H1 (cell line): ENCODE data around the gene NTN4. TPM values are rescaled to one million over a fixed set of nuclear protein-coding genes. Genes with fewer than 3 reads are reported as not detected.

Source experiments
- CTCF ChIA-PET: fragments of 300-600 bp; sonication (Branson Sonifier 250); formaldehyde crosslinking; loops from one replicate; lab custom pipeline; 2021; ENCODE audit not compliant: partially characterized antibody; lab: Charles Lee
- POLR2A ChIA-PET: fragments of 300-600 bp; sonication (Branson Sonifier 250); formaldehyde crosslinking; loops from one replicate; lab custom pipeline; 2021; ENCODE audit warnings: inconsistent platforms; ENCODE audit not compliant: partially characterized antibody; lab: Charles Lee
- DNase-seq, 2 experiments: peaks; one replicate each; pipeline versions ENCODE4 v3.0.0 to v3.0.0-alpha.2; 2010 to 2022; ENCODE audit warnings: low spot score in 2 of 2, low read depth in 1 of 2, mixed read lengths in 1 of 2
- FAIRE-seq: peaks from 2 replicates; lab custom pipeline; 2011; peaks lifted over from hg19 to GRCh38; lab: Jason Lieb, UNC
- H2AFZ ChIP-seq: 2 replicates; pipeline ENCODE4 v1.8.1; 2012; ENCODE audit warnings: low read length, inconsistent platforms
- H2AK5ac ChIP-seq: 2 replicates; pipeline ENCODE4 v1.6.1; 2013; ENCODE audit warnings: low read depth, low read length
- H2BK120ac ChIP-seq: replicated peaks from 2 replicates; pipeline ENCODE3; 2013; ENCODE audit warnings: low read depth, low read length, inconsistent platforms
- H2BK12ac ChIP-seq: 2 replicates; pipeline ENCODE4 v1.6.1; 2013; ENCODE audit warnings: low read depth, low read length
- H2BK15ac ChIP-seq: 2 replicates; pipeline ENCODE4 v1.6.1; 2013; ENCODE audit warnings: low read length
- H2BK20ac ChIP-seq: 2 replicates; pipeline ENCODE4 v1.6.1; 2013; ENCODE audit warnings: low read length
- H2BK5ac ChIP-seq: 2 replicates; pipeline ENCODE4 v1.6.1; 2013; ENCODE audit warnings: low read depth, low read length
- H3K14ac ChIP-seq: 2 replicates; pipeline ENCODE4 v1.6.1; 2013; ENCODE audit warnings: inconsistent platforms; ENCODE audit not compliant: insufficient read length
- H3K18ac ChIP-seq: 2 replicates; pipeline ENCODE4 v1.6.1; 2013; ENCODE audit warnings: low read length; ENCODE audit errors: extremely low read depth
- H3K23ac ChIP-seq: 2 replicates; pipeline ENCODE4 v1.6.1; 2013; ENCODE audit warnings: inconsistent platforms; ENCODE audit not compliant: insufficient read length
- H3K23me2 ChIP-seq: 2 replicates; pipeline ENCODE4 v1.6.1; 2013; ENCODE audit warnings: low read depth, low read length
- H3K27ac ChIP-seq: 2 replicates; pipeline ENCODE4 v1.6.1; 2011; ENCODE audit warnings: low read depth, low read length, inconsistent platforms
- H3K27me3 ChIP-seq, 4 experiments: replicated peaks in 1 of 4; 1 replicate in 1 of 4; 2 replicates in 3 of 4; pipeline versions ENCODE4 v1.6.1 to v1.8.1; 2011 to 2013; ENCODE audit warnings: low read length in 3 of 4, mild to moderate bottlenecking in 3 of 4, inconsistent platforms in 2 of 4, mixed read lengths in 2 of 4, moderate library complexity in 1 of 4; ENCODE audit not compliant: control insufficient read depth in 3 of 4, insufficient read depth in 3 of 4; ENCODE audit errors: extremely low read depth in 1 of 4
- H3K36me3 ChIP-seq, 4 experiments: 2 replicates each; pipeline versions ENCODE4 v1.6.1 to v1.8.1; 2011 to 2013; ENCODE audit warnings: mild to moderate bottlenecking in 4 of 4, low read length in 3 of 4, moderate library complexity in 2 of 4, control low read depth in 1 of 4, inconsistent platforms in 1 of 4; ENCODE audit not compliant: insufficient read depth in 4 of 4, control insufficient read depth in 2 of 4
- H3K4ac ChIP-seq: replicated peaks from 2 replicates; pipeline ENCODE3; 2013; ENCODE audit warnings: low read length, low read depth, mixed read lengths, inconsistent platforms; ENCODE audit not compliant: insufficient read length
- H3K4me1 ChIP-seq, 4 experiments: replicated peaks in 1 of 4; 1 replicate in 1 of 4; 2 replicates in 3 of 4; pipeline versions ENCODE4 v1.6.1 to v1.8.1; 2011 to 2013; ENCODE audit warnings: low read length in 3 of 4, inconsistent platforms in 2 of 4, mixed read lengths in 1 of 4; ENCODE audit not compliant: insufficient read depth in 4 of 4, control insufficient read depth in 3 of 4
- H3K4me2 ChIP-seq, 2 experiments: 2 replicates each; pipeline versions ENCODE4 v1.6.1 to v1.8.1; 2011 to 2013; ENCODE audit warnings: low read depth in 2 of 2, low read length in 2 of 2, control low read depth in 1 of 2, inconsistent platforms in 1 of 2, mild to moderate bottlenecking in 1 of 2; ENCODE audit not compliant: insufficient read depth in 1 of 2
- H3K4me3 ChIP-seq, 4 experiments: fragments of 200-600, 300-600 bp in 1 of 4; sonication (generic), shearing (Covaris generic), sonication (Bioruptor Twin) in 1 of 4; 2 replicates each; pipeline versions ENCODE4 v1.5.1 to v1.8.1; 2011 to 2016; ENCODE audit warnings: low read length in 4 of 4, low read depth in 3 of 4, control low read depth in 2 of 4, inconsistent platforms in 2 of 4, mild to moderate bottlenecking in 2 of 4, mixed read lengths in 1 of 4, moderate library complexity in 1 of 4; ENCODE audit not compliant: insufficient read depth in 2 of 4; ENCODE audit errors: extremely low read depth in 1 of 4
- H3K56ac ChIP-seq: replicated peaks from 2 replicates; pipeline ENCODE3; 2013; ENCODE audit warnings: low read depth, mild to moderate bottlenecking, mixed read lengths, low read length, inconsistent platforms; ENCODE audit not compliant: insufficient read length
- H3K79me1 ChIP-seq: 2 replicates; pipeline ENCODE4 v1.6.1; 2013; ENCODE audit warnings: low read depth, low read length, control low read depth
- H3K79me2 ChIP-seq, 2 experiments: 2 replicates each; pipeline versions ENCODE4 v1.6.1 to v1.8.1; 2012 to 2013; ENCODE audit warnings: low read length in 2 of 2, mild to moderate bottlenecking in 2 of 2, inconsistent platforms in 1 of 2; ENCODE audit not compliant: insufficient read depth in 2 of 2, control insufficient read depth in 1 of 2
- H3K9ac ChIP-seq, 4 experiments: replicated peaks in 1 of 4; 1 replicate in 1 of 4; 2 replicates in 3 of 4; pipeline versions ENCODE4 v1.6.1 to v1.8.1; 2011 to 2013; ENCODE audit warnings: low read depth in 3 of 4, low read length in 3 of 4, control low read depth in 2 of 4, mild to moderate bottlenecking in 2 of 4, moderate library complexity in 2 of 4, inconsistent platforms in 1 of 4; ENCODE audit errors: extremely low read depth in 1 of 4
- H3K9me3 ChIP-seq, 2 experiments: 2 replicates each; pipeline versions ENCODE4 v1.6.1 to v1.8.1; 2012 to 2013; ENCODE audit warnings: mild to moderate bottlenecking in 2 of 2, moderate library complexity in 2 of 2, control low read depth in 1 of 2, inconsistent platforms in 1 of 2, low read depth in 1 of 2, low read length in 1 of 2, mixed read lengths in 1 of 2; ENCODE audit not compliant: insufficient read depth in 2 of 2
- H4K20me1 ChIP-seq, 2 experiments: replicated peaks in 1 of 2; 2 replicates each; pipeline versions ENCODE3 to v1.8.1; 2011 to 2013; ENCODE audit warnings: inconsistent platforms in 2 of 2, low read length in 2 of 2, mild to moderate bottlenecking in 1 of 2; ENCODE audit not compliant: insufficient read depth in 2 of 2, control insufficient read depth in 1 of 2
- H4K5ac ChIP-seq: 2 replicates; pipeline ENCODE4 v1.6.1; 2013; ENCODE audit warnings: low read length, low read depth, mixed read lengths, inconsistent platforms; ENCODE audit not compliant: insufficient read length
- H4K8ac ChIP-seq: 2 replicates; pipeline ENCODE4 v1.8.0; 2013; ENCODE audit warnings: mild to moderate bottlenecking, moderate library complexity, low read length, inconsistent platforms; ENCODE audit not compliant: insufficient read depth; ENCODE audit errors: extremely low read depth
- H4K91ac ChIP-seq: replicated peaks from 2 replicates; pipeline ENCODE3; 2013; ENCODE audit warnings: low read length, mixed read lengths, inconsistent platforms; ENCODE audit not compliant: insufficient read length
- ASH2L ChIP-seq: fragments of 200-600, 300-600 bp; sonication (generic); IDR thresholded peaks from one replicate; pipeline ENCODE4 v1.7.1; 2017; ENCODE audit warnings: low read length
- CTCF ChIP-seq, 3 experiments: IDR thresholded peaks; 1 replicate in 2 of 3; 2 replicates in 1 of 3; pipeline versions ENCODE4 v1.5.1 to v1.6.1; 2011; ENCODE audit warnings: low read length in 3 of 3, mild to moderate bottlenecking in 3 of 3, inconsistent platforms in 2 of 3, low read depth in 1 of 3, moderate library complexity in 1 of 3; ENCODE audit not compliant: insufficient read depth in 1 of 3; ENCODE audit errors: control extremely low read depth in 1 of 3
- EP300 ChIP-seq, 2 experiments: IDR thresholded peaks; 1 replicate in 1 of 2; 2 replicates in 1 of 2; pipeline ENCODE4 v1.6.1; 2011 to 2012; ENCODE audit warnings: low read depth in 2 of 2, low read length in 2 of 2, mild to moderate bottlenecking in 2 of 2, borderline replicate concordance in 1 of 2, inconsistent platforms in 1 of 2, moderate library complexity in 1 of 2
- EZH2 ChIP-seq: fragments of 200-600 bp; sonication (generic); IDR thresholded peaks from 2 replicates; pipeline ENCODE4 v1.7.1; 2012; ENCODE audit warnings: low read depth, mild to moderate bottlenecking, moderate library complexity, low read length, inconsistent platforms; ENCODE audit not compliant: severe bottlenecking
- GABPA ChIP-seq: IDR thresholded peaks from 2 replicates; pipeline ENCODE4 v1.6.1; 2011; ENCODE audit warnings: mild to moderate bottlenecking, low read length, moderate library complexity, borderline replicate concordance; ENCODE audit not compliant: insufficient read depth
- HDAC6 ChIP-seq: IDR thresholded peaks from one replicate; pipeline ENCODE4 v1.7.1; 2012; ENCODE audit warnings: low read depth, mild to moderate bottlenecking, inconsistent platforms, low read length, moderate library complexity
- KDM5A ChIP-seq: fragments of 200-600 bp; IDR thresholded peaks from 2 replicates; pipeline ENCODE4 v1.7.1; 2012; ENCODE audit warnings: mild to moderate bottlenecking, low read length, inconsistent platforms, mixed read lengths
- MAFK ChIP-seq: IDR thresholded peaks from 2 replicates; pipeline ENCODE4 v1.6.1; 2012; ENCODE audit warnings: low read depth, mild to moderate bottlenecking, improper control_type of control experiment, low read length
- NRF1 ChIP-seq: IDR thresholded peaks from 2 replicates; pipeline ENCODE4 v1.6.1; 2011; ENCODE audit warnings: mild to moderate bottlenecking, low read depth, low read length, improper control_type of control experiment
- RNF2 ChIP-seq: fragments of 200-900, 300-1000 bp; sonication (generic); IDR thresholded peaks from 2 replicates; pipeline ENCODE4 v1.7.1; 2016; ENCODE audit warnings: borderline replicate concordance, low read depth, mild to moderate bottlenecking, antibody characterized with exemption, low read length; ENCODE audit not compliant: poor library complexity, severe bottlenecking; ENCODE audit errors: missing control alignments
- RXRA ChIP-seq: IDR thresholded peaks from 2 replicates; pipeline ENCODE4 v1.6.1; 2011; ENCODE audit warnings: low read depth, mild to moderate bottlenecking, low read length, moderate library complexity; ENCODE audit not compliant: insufficient read depth
- TAF1 ChIP-seq: IDR thresholded peaks from 2 replicates; pipeline ENCODE4 v1.6.1; 2011; ENCODE audit warnings: mild to moderate bottlenecking, low read depth, low read length
- polyA plus RNA-seq, 7 experiments: library from polyadenylated mRNA; depleted of rRNA in 3 of 7; stranded (reverse) in 5 of 7; unstranded in 2 of 7; fragments of >200 nt in 5 of 7; fragments of 200-250 nt in 2 of 7; gene quantifications; 1 replicate in 5 of 7; 2 replicates in 1 of 7; 4 replicates in 1 of 7; pipeline versions ENCODE4 v1.2.1 to v1.2.3, GENCODE V29; 2011 to 2013; ENCODE audit warnings: missing spikeins in 2 of 7, mixed read lengths in 2 of 7
- total RNA-seq: library from RNA; stranded (reverse); fragmentation: NEBNext Ultra II Directional; extraction: Animal tissue kit (Norgen Biotek cat#: 25700); gene quantifications from 2 replicates; pipeline ENCODE4 v1.2.1, GENCODE V29; 2021

Gene NTN4
- total and polyA plus RNA-seq, 2 of the 8 experiments (the other 6 are each of a cell fraction or from before 2014, with no cell fraction given), result 0.74 to 1.3 TPM

- no peak for FAIRE-seq
- Histone ChIP-seq H3K4ac (no peak overlapping the region), H3K23ac (no peak overlapping the region), H3K18ac (no peak overlapping the region), H3K27me3 (no peaks in the 10 kb centered on the region), H3K4me1 (no peaks in the 10 kb centered on the region), H2BK120ac (no peak overlapping the region), H3K79me1 (no peaks in the 10 kb centered on the region), H3K79me2 (no peaks in the 10 kb centered on the region), H3K36me3 (no peaks in the 10 kb centered on the region), H2BK20ac (no peak overlapping the region), H2BK15ac (no peak overlapping the region), H2AK5ac (no peak overlapping the region), H3K23me2 (0 out of 2 replicates have a peak, but pooled peaks cover 2% of the 10 kb centered on the region), H2BK12ac (no peak overlapping the region), H4K91ac (no peak overlapping the region), H2AFZ (no peak overlapping the region), H4K20me1 (no peaks in the 10 kb centered on the region), H4K5ac (no peak overlapping the region), H3K56ac (no peak overlapping the region), H4K8ac (no peak overlapping the region), H3K9me3 (no peaks in the 10 kb centered on the region), H3K27ac (no peak overlapping the region), H3K4me2 (no peak overlapping the region), H3K4me3 (no peak overlapping the region), H3K14ac (no peak overlapping the region), H2BK5ac (no peak overlapping the region), H3K9ac (no peak overlapping the region)
- ChIA-PET CTCF (interaction anchor here (0.6 kb wide), 1 partner anchor 156 kb away, joined by 3 read pairs; no protein-coding TSS in a partner anchor), POLR2A (no interaction called here)
- TF ChIP-seq ASH2L, result no peak
- TF ChIP-seq EZH2, result no peak
- TF ChIP-seq HDAC6, result no peak
- no peak for TF ChIP-seq KDM5A
- no peak for TF ChIP-seq EP300 (IDR thresholded peaks at IDR 0.05; ENCODE audit: borderline replicate concordance in 1 of 2, low read depth in 2 of 2, low read length in 2 of 2)
- no peak for TF ChIP-seq NRF1
- TF ChIP-seq CTCF (IDR thresholded peaks at IDR 0.05; ENCODE audit: control extremely low read depth in 1 of 3, insufficient read depth in 1 of 3, low read depth in 1 of 3, low read length in 3 of 3), result no peak
- no peak for TF ChIP-seq TAF1
- TF ChIP-seq RNF2, result no peak
- TF ChIP-seq RXRA, result no peak
- no peak for TF ChIP-seq MAFK
- no peak for TF ChIP-seq GABPA
- DNase-seq, result no peak
Measured at GRCh38 chr12:95699579-95699978, 91.0 kb downstream of the NTN4 start.
